Gastrocnemius medialis (tissue), 4 donors: ENCODE measurements around the gene SCUBE1. TPM values are rescaled to one million over a fixed set of nuclear protein-coding genes. Genes with fewer than 3 reads are reported as not detected.

Experiments used
- ATAC-seq, 2 donors: fragments of 150-250 bp; one replicate each; pipeline ENCODE4 v1.9.1; 2016
- DNase-seq, 2 donors: peaks; one replicate each; pipeline ENCODE4 v3.0.0-alpha.2; 2019
- H3K27ac ChIP-seq, 4 donors: fragments of 200-600 bp; sonication (generic); 1 replicate in 1 of 4; 2 replicates in 3 of 4; pipeline ENCODE4 v1.5.1; 2016 to 2018; ENCODE audit warnings: mild to moderate bottlenecking in 2 of 4, moderate library complexity in 1 of 4
- H3K27me3 ChIP-seq, 3 donors: fragments of 200-600 bp; sonication (generic) in 2 of 3; 1 replicate in 1 of 3; 2 replicates in 2 of 3; pipeline versions ENCODE4 v1.5.1 to v1.6.0; 2016 to 2019; ENCODE audit warnings: mild to moderate bottlenecking in 1 of 3, moderate library complexity in 1 of 3
- H3K36me3 ChIP-seq, 2 donors: fragments of 200-600 bp; sonication (generic) in 1 of 2; one replicate each; pipeline ENCODE4 v1.5.1; 2017 to 2018
- H3K4me1 ChIP-seq, 2 donors: fragments of 200-600 bp; sonication (generic) in 1 of 2; one replicate each; pipeline ENCODE4 v1.5.1; 2016 to 2017; ENCODE audit warnings: mild to moderate bottlenecking in 2 of 2
- H3K4me3 ChIP-seq, 4 donors: fragments of 200-600 bp; sonication (generic) in 3 of 4; 1 replicate in 1 of 4; 2 replicates in 3 of 4; pipeline ENCODE4 v1.5.1; 2016 to 2019; ENCODE audit warnings: mild to moderate bottlenecking in 2 of 4
- H3K9me3 ChIP-seq, 3 donors: fragments of 200-600 bp; sonication (generic) in 2 of 3; 1 replicate in 1 of 3; 2 replicates in 2 of 3; pipeline ENCODE4 v1.5.1; 2016 to 2019
- POLR2A ChIP-seq, 2 donors: fragments of 450-650 bp; IDR thresholded peaks; one replicate each; pipeline ENCODE4 v1.6.1; 2017; ENCODE audit warnings: antibody characterized with exemption in 2 of 2, mild to moderate bottlenecking in 2 of 2, moderate library complexity in 2 of 2
- in situ Hi-C, 4 donors: fragments of 200-750 bp; cut with MboI; loops; one replicate each; pipeline versions ENCODE4 v1.15.0 to v1.8.0; 2017; ENCODE audit warnings: low sequenced_read_pairs in 4 of 4
- intact Hi-C: fragments of 100-400 bp; cut with DNase I; formaldehyde crosslinking; loops from one replicate; pipeline ENCODE4 v1.15.1; 2023; ENCODE audit warnings: low total_unique reads
- total RNA-seq, 4 donors: library from RNA; depleted of rRNA; stranded (reverse); fragments of >200 nt; gene quantifications; one replicate each; pipeline versions ENCODE4 v1.1.0 to v1.2.3, GENCODE V29; 2016
- TF ChIP-seq, protein P1 (sequence below), 5 experiments: fragments of 450-650 bp in 3 of 5; fragments of 200-600 bp in 2 of 5; sonication (generic) in 2 of 5; IDR thresholded peaks in 4 of 5; conservative IDR thresholded peaks in 1 of 5; 1 replicate in 4 of 5; 2 replicates in 1 of 5; pipeline ENCODE4 v1.5.1; 2016 to 2019; ENCODE audit warnings: antibody characterized with exemption in 5 of 5, mild to moderate bottlenecking in 3 of 5, moderate library complexity in 3 of 5

Gene SCUBE1
- total RNA-seq, 4 donors from 2014 or later, result 0.20 to 0.55 (median 0.41) TPM

DNA sequence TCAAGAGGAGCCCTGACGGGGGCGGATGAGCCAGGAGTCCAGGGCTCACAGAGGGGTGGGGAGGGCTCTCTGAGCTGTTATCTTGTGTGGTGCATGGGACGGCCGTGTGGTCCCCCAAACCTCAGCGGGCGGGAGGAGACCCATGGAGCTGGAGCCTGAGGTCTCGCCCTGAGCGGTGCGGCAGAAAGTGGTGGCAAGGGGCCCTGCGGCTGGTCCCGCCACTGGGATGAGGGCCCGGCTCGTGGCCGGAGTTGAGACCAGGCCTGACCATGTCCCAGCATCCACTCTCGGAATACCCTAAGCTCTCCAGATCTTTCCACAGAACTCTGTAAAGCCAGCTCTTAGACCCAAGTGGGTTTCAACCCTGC is 133.7 kb downstream of the SCUBE1 start:
- no peaks in the 10 kb centered on the region for H3K9me3 ChIP-seq
- no peaks in the 10 kb centered on the region for H3K27me3 ChIP-seq
- no peak for DNase-seq
- no peak overlapping the region for H3K27ac ChIP-seq
- in situ Hi-C loops, result no loop called here
- H3K36me3 ChIP-seq, result no peaks in the 10 kb centered on the region
- no peak overlapping the region for H3K4me3 ChIP-seq
- TF ChIP-seq POLR2A (IDR thresholded peaks at IDR 0.05), result no peak
- TF ChIP-seq, protein P1, sequence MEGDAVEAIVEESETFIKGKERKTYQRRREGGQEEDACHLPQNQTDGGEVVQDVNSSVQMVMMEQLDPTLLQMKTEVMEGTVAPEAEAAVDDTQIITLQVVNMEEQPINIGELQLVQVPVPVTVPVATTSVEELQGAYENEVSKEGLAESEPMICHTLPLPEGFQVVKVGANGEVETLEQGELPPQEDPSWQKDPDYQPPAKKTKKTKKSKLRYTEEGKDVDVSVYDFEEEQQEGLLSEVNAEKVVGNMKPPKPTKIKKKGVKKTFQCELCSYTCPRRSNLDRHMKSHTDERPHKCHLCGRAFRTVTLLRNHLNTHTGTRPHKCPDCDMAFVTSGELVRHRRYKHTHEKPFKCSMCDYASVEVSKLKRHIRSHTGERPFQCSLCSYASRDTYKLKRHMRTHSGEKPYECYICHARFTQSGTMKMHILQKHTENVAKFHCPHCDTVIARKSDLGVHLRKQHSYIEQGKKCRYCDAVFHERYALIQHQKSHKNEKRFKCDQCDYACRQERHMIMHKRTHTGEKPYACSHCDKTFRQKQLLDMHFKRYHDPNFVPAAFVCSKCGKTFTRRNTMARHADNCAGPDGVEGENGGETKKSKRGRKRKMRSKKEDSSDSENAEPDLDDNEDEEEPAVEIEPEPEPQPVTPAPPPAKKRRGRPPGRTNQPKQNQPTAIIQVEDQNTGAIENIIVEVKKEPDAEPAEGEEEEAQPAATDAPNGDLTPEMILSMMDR (IDR thresholded peaks at IDR 0.05 in 4 of 5, conservative IDR thresholded peaks at IDR 0.05 in 1 of 5), result no peak
- no peaks in the 10 kb centered on the region for H3K4me1 ChIP-seq
- intact Hi-C loops, result no loop called here
- ATAC-seq, result no peak

DNA sequence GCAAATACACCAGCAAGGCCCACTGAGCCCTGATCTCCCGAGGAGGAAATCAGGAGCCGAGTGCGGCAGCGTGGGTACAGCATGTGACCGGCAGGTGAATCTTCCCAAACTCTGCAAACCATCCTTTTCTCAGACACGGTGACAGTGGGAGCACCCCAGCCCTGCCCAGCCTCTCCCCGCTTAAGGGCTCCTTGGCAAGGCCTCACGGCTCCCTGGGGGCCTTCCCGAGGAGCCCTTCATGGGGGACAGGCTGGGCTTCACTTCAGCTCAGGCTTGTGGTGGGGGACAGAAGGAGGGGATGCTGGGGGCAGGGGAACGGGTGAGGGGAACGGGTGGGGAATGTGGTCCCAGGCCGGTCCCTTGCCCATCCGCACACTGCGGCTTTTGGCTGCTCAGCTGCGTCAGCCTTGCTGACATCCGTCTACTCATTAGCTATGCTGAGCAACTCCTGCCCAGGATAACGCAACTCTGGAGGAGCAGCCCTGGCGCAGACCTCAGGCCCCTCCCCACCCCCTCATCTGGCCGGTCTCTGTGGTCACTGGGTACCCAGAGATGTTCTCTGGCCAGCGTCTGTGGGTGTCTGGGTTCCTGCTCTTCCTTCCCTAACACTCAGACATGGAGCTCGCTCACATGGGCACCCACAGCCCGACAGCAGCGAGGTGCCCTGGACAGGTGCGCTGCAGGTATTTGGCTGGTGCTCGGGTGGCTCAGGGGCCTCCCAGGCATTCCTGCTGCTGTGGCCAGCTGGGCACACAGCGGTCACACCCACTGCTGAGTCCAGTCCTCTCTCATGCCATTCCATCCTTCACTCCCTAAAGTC is 134.3 kb downstream of the SCUBE1 start:
- no peak for TF ChIP-seq POLR2A (IDR thresholded peaks at IDR 0.05)
- TF ChIP-seq, protein P1 (IDR thresholded peaks at IDR 0.05 in 4 of 5, conservative IDR thresholded peaks at IDR 0.05 in 1 of 5), result no peak
- H3K27ac ChIP-seq, result no peak overlapping the region
- DNase-seq (no peak), ATAC-seq (no peak)
- no peaks in the 10 kb centered on the region for H3K36me3 ChIP-seq
- intact Hi-C loops (no loop called here), in situ Hi-C loops (no loop called here)
- H3K9me3 ChIP-seq, result no peaks in the 10 kb centered on the region
- H3K4me1 ChIP-seq, result no peaks in the 10 kb centered on the region
- no peak overlapping the region for H3K4me3 ChIP-seq
- H3K27me3 ChIP-seq, result no peaks in the 10 kb centered on the region

- H3K4me3 ChIP-seq, result no peak overlapping the region
- in situ Hi-C loops, result no loop called here
- no peak for ATAC-seq
- no peak for DNase-seq
- H3K27me3 ChIP-seq, result no peaks in the 10 kb centered on the region
- H3K36me3 ChIP-seq, result no peaks in the 10 kb centered on the region
- TF ChIP-seq, protein P1 (IDR thresholded peaks at IDR 0.05 in 4 of 5, conservative IDR thresholded peaks at IDR 0.05 in 1 of 5), result no peak
- no peak for TF ChIP-seq POLR2A (IDR thresholded peaks at IDR 0.05)
- no peaks in the 10 kb centered on the region for H3K4me1 ChIP-seq
- intact Hi-C loops, result no loop called here
- no peaks in the 10 kb centered on the region for H3K9me3 ChIP-seq
- H3K27ac ChIP-seq, result no peak overlapping the region
Observed at GRCh38 chr22:43207849-43208702, 135.1 kb downstream of the SCUBE1 start.

DNA sequence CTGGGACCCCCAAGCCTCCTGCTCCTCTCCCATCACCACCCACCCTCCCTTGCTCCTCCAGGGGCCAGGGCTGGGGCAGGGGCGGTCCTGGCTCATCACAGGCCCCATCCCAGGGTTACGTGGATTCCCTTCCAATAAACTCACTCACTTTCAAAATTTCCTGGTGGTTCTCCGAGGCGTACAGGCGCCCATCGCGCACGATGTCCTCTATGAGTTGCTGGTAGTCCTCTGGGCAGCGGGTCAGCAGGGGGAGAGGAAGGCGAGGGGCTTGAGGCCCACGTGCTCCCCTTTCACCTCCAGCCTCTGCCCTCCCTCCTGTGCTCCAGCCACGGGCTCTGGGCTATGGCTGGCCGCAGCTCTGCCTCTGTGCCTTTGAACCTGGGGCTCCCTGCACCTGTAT is 135.8 kb downstream of the SCUBE1 start:
- in situ Hi-C loops, result no loop called here
- Histone ChIP-seq H3K27me3 (peaks cover 0 to 3% (median 0%) of the 10 kb centered on the region in 3 donors), H3K4me3 (no peak overlapping the region), H3K9me3 (no peaks in the 10 kb centered on the region), H3K27ac (no peak overlapping the region), H3K4me1 (no peaks in the 10 kb centered on the region), H3K36me3 (no peaks in the 10 kb centered on the region)
- ATAC-seq (no peak), DNase-seq (no peak)
- intact Hi-C loops, result no loop called here
- TF ChIP-seq, protein P1 (IDR thresholded peaks at IDR 0.05 in 4 of 5, conservative IDR thresholded peaks at IDR 0.05 in 1 of 5), result no peak
- TF ChIP-seq POLR2A (IDR thresholded peaks at IDR 0.05), result no peak
